G401 (cell line): ENCODE data around the gene ABHD2. TPM values are rescaled to one million over a fixed set of nuclear protein-coding genes. Genes with fewer than 3 reads are reported as not detected.
A peak's percentile ranks its signal among the peaks of the same experiment; 100 is the strongest.

Experiments
- DNase-seq: peaks from one replicate; pipeline ENCODE4 v3.0.0-alpha.2; 2015; ENCODE audit warnings: low spot score
- in situ Hi-C: cut with HindIII; loops from 2 replicates; pipeline ENCODE4 v1.10.0; 2016; ENCODE audit warnings: low sequenced_read_pairs, mixed read lengths
- total RNA-seq: library from RNA; depleted of rRNA; stranded (reverse); fragments of >200 nt; shearing (Covaris generic); gene quantifications from 2 replicates; pipeline ENCODE4 v1.2.3, GENCODE V29; 2014

ABHD2 gene
- total RNA-seq, 1 experiment from 2014 or later, result 12.4 TPM

- in situ Hi-C loops, result no loop called here
- no peak for DNase-seq
These were observed 87.4 kb downstream of the ABHD2 start for GRCh38 chr15:89175617-89176191.

GRCh38 chr15:89177116-89177515, 88.9 kb downstream of the ABHD2 start:
- in situ Hi-C loops, result no loop called here
- DNase-seq, result no peak

GRCh38 chr15:89177633-89178306, 89.5 kb downstream of the ABHD2 start:
- in situ Hi-C loops, result no loop called here
- DNase-seq, result peak; percentile 86

GRCh38 chr15:89178307-89178977, 90.2 kb downstream of the ABHD2 start:
- no peak for DNase-seq
- in situ Hi-C loops, result no loop called here

- DNase-seq, result no peak
- in situ Hi-C loops, result no loop called here
These were observed 92.0 kb downstream of the ABHD2 start for GRCh38 chr15:89179966-89180875.

GRCh38 chr15:89184357-89184756, 96.1 kb downstream of the ABHD2 start:
- in situ Hi-C loops, result no loop called here

GRCh38 chr15:89184886-89185526, 96.8 kb downstream of the ABHD2 start:
- DNase-seq, result no peak
- in situ Hi-C loops, result no loop called here

More at GRCh38 chr15:89184357-89184756, 96.1 kb downstream of the ABHD2 start:
- DNase-seq, result no peak

GRCh38 chr15:89186803-89187202, 98.5 kb downstream of the ABHD2 start:
- in situ Hi-C loops, result no loop called here
- no peak for DNase-seq

GRCh38 chr15:89187301-89187985, 99.2 kb downstream of the ABHD2 start:
- no peak for DNase-seq
- in situ Hi-C loops, result no loop called here

GRCh38 chr15:89187986-89188514, 99.8 kb downstream of the ABHD2 start:
- peak; percentile 40 for DNase-seq
- in situ Hi-C loops, result no loop called here

- DNase-seq, result no peak
- in situ Hi-C loops, result no loop called here
These were observed 103.9 kb downstream of the ABHD2 start for GRCh38 chr15:89192136-89192535.

GRCh38 chr15:89192766-89193165, 104.5 kb downstream of the ABHD2 start:
- in situ Hi-C loops, result no loop called here
- no peak for DNase-seq

GRCh38 chr15:89194608-89195007, 106.4 kb downstream of the ABHD2 start:
- in situ Hi-C loops, result no loop called here
- no peak for DNase-seq

- no peak for DNase-seq
- in situ Hi-C loops, result no loop called here
These were observed 107.6 kb downstream of the ABHD2 start for GRCh38 chr15:89195836-89196235.

GRCh38 chr15:89196241-89196640, 108.0 kb downstream of the ABHD2 start:
- in situ Hi-C loops, result no loop called here
- no peak for DNase-seq

- no peak for DNase-seq
- in situ Hi-C loops, result no loop called here
These were observed 108.7 kb downstream of the ABHD2 start for GRCh38 chr15:89196994-89197393.

- DNase-seq, result peak; percentile 37
- in situ Hi-C loops, result no loop called here
These were observed 109.3 kb downstream of the ABHD2 start for GRCh38 chr15:89197503-89197971.

- in situ Hi-C loops, result no loop called here
- no peak for DNase-seq
These were observed 109.9 kb downstream of the ABHD2 start for GRCh38 chr15:89198196-89198595.
